HG03045 (cell line): Measurements from ENCODE around the gene NCAPG.

Experiments
- ATAC-seq: cut with Tn5 transposase; IDR thresholded peaks from one replicate; pipeline ENCODE4 v1.9.1; 2021; ENCODE audit warnings: mild to moderate bottlenecking, moderate library complexity; ENCODE audit not compliant: unreplicated experiment

Gene NCAPG

DNA sequence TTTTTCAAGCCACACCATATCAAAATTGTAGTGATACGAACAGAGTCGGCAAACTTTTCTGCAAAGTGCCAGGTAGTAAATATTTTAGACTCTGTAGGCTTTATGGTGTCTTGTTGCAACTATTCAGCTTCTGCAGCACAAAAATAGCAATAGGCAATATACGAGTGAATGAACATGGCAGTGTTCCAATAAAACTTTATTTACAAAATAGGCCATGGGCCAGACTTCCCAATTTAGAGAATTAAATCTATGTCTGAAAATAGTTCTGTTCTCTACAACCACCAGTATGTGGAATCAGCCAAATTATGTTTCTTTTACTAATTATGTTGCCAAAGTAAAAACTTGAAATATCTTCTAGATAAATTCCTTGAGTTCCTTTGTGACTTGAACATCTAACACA, 56.5 kb downstream of the NCAPG start:
- no peak for ATAC-seq

DNA sequence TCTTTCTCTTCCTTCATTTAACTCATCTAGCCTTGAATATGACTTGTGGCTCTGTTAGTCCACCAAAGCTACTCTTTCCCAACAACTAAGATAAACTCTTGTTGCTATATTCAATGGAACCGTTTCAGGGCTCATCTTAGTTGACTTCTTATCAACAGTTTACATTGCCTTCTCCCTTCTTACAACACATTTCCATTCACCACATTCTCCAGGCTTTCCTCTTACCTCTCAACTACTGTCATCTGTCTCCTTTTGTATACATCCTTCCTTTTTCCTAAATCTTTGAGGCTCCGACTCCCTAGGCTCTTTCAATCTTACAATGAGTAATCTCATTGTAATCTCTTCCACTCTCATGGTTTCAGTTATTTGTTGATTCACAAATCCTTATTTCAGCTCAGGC, 58.5 kb downstream of the NCAPG start:
- ATAC-seq: no peak

DNA sequence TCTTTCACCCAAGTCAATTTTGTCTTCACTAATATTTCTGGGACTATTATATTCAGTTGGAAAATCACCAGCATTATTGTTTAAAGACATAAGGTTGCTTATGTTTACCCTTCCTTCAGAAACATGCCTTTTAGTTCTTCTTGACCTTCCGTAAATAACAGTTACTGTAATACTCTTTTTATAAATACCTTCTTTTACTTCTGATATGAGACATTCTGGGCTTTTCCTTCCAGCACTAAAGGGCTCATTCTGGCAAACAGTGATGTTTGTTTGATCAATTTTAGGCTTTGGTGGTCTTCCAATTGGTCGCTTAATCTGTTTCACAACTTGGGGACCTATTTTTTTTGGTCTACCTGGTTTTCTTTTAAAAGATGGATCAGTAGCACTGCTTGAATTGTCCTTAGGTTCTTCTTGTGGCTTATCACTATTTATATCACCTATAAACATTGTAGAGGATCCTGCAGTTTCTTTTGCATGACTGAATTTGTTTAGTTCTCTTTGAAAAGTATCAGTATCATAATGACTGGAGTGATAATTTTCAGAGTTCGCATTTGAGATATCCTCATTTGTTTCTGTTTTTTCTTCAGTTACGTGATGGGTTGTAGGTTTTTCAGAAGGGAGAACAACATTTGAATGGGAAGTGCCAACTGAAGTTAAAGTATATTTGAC, 64.8 kb downstream of the NCAPG start:
- peak; percentile 87 for ATAC-seq

DNA sequence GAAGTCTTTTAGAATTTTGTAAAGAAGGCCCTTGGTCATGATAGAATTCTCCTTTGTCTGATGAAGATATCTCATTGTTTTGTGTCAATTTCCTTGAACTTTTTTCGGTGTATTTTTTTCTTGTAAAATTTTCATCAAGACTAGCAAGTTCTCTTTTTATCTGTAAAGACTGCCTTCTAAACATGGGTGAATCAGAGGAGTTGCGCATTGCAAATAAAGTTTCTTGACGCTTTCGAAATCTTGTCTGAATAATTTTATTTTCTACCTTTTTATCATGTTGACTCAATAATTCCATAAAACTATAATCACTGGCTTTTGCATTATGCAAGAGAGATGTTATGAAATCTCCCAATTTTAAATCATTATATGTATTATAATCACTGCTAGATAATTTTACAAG, 66.2 kb downstream of the NCAPG start:
- ATAC-seq: no peak

DNA sequence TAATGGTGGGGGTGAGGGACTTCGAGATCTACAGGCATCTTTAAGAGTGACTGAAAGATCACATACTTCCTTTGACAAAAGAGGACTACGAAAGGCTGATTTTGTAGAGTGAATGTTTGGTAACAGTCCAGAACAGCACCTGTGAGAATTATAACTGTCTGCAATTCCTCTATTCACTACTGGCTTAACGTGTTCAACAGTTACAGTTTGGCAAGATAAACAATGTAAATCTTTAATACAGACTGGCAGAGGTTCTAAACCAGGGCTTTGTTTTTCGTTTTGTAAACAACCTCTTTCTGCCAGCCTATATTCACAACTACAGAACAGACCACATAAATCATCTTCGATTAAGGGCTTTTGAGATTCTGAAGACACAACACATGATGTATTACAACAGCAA, 66.9 kb downstream of the NCAPG start:
- no peak for ATAC-seq

DNA sequence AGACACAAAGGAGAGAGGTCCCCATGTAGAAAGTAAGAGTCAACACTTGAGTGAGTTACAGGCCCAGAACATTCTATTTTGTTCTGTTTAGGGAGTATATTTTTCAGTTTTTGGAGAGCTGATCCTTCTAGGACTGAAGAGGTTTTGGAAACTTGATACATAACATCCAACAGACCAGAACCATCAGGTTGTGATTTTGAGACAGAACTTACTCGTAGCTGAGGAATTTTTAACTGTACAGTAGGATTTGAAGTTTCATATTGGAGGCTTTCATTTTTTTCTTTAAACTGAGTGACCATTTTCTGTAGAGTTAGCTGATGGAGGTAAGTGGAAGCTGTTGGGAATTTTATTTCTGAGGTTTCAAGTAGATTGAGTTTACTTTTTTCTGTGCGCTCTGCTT, 73.3 kb downstream of the NCAPG start:
- no peak for ATAC-seq

DNA sequence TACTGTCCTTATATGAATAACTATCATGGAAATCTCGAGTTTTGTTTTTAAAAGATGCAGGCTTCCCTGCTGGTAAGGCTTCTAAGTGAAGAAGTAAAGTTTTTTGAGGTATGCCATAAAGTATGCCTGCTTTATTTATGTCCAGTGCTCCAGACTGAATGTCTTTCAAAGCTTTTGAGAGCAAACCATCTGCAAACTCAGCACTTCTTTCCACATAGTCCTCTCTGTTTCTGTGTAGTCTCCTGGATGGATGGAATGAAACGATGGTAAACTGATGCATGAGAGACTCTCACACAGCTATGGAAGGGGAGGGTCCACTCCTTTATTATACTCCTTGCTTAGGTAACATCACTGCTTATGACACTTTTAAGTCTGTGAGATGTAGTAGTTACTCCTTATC, 73.7 kb downstream of the NCAPG start:
- ATAC-seq: no peak

DNA sequence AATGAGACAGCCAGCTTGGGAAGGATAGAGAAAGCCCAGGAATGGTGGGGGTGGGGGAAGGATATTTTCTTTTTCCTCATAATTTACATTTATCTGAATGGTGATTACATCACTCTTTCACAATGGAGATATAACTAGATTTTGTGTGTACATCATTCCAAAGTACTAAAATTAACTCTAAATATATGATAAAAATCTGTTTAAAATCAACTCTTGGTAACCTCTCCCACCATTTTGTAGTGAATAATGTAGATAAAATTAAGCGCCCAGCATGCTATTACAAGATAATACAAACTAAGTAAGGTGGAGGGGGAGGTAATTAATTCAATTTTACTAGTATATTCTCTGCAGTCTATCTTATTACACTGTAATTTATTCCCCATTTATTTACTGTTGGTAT, 78.9 kb downstream of the NCAPG start:
- no peak for ATAC-seq

DNA sequence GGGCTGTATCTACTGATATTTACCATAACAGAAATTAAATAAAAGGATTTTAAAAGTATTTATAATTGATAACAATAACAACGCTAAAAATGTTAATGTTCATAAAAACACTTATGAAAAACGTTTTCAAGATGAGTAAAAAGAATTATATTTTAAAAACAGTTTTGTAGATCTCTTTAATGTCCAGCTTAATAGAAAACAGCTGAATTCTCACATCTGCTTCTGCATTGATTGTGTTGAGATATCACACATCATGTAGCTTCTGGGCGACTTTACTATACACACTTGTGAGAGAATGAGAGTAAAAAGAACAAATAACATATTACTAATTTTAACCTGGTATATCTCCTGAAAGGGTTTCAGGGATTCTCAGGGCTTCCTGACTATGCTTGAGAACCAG, 83.6 kb downstream of the NCAPG start:
- ATAC-seq: no peak
